ENCODE data around the gene UCKL1.

Gene UCKL1

DNA sequence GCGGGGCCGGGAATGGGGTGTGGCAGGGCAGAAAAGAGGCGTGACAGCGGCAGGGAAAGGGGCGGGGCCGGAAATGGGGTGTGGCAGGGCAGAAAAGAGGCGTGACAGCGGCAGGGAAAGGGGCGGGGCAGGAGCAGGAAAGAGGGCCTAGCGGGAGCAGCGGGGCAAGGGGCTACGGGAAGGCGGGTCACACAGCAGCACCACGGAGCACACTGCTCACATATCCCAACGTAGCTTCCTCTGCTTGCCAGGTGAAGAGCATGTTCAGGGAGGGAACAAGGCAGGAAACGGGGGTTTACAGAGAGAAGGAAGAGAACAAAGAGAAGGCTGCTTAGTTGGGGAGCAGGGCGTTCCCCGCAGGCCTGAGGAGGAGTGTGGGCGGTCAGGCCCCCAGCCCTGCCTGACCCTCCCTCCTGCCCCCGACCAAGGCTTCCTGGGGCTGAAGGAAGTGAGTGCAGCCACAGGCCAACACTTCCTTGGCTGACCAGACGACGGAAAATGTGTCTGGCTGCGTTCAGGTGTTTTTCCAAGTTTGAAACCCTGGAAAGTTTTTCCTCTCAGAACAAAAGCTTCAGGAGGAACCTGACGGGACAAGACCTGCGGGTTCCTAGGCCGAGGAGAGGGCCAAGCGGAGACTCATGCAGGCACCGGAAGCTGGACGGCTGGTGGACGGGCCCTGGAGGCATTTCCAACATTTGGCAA, 13.8 kb downstream of the UCKL1 start:
- CTCF ChIA-PET = interaction anchor here (0.6 kb wide), 1 partner anchor 89 kb away, joined by 5 read pairs; no protein-coding TSS in a partner anchor
- TF ChIP-seq HDGF (IDR thresholded peaks at IDR 0.05; ENCODE audit: borderline replicate concordance) = no peak
- TF ChIP-seq BHLHE40 (IDR thresholded peaks at IDR 0.05; ENCODE audit: borderline replicate concordance) = no peak
- TF ChIP-seq ARNT (IDR thresholded peaks at IDR 0.05) = no peak
- TF ChIP-seq TARDBP (IDR thresholded peaks at IDR 0.05) = no peak
- no peak for TF ChIP-seq L3MBTL2 (conservative IDR thresholded peaks at IDR 0.05)
- TF ChIP-seq, protein P1, sequence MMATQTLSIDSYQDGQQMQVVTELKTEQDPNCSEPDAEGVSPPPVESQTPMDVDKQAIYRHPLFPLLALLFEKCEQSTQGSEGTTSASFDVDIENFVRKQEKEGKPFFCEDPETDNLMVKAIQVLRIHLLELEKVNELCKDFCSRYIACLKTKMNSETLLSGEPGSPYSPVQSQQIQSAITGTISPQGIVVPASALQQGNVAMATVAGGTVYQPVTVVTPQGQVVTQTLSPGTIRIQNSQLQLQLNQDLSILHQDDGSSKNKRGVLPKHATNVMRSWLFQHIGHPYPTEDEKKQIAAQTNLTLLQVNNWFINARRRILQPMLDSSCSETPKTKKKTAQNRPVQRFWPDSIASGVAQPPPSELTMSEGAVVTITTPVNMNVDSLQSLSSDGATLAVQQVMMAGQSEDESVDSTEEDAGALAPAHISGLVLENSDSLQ (IDR thresholded peaks at IDR 0.05) = no peak
- no peak for TF ChIP-seq FOXK2 (IDR thresholded peaks at IDR 0.05)
- TF ChIP-seq FOXM1 (IDR thresholded peaks at IDR 0.05; ENCODE audit: borderline replicate concordance) = no peak
- TF ChIP-seq FOXA1 (IDR thresholded peaks at IDR 0.05) = no peak
- TF ChIP-seq ZNF384 (IDR thresholded peaks at IDR 0.05) = no peak
- peak; percentile 76 for DNase-seq (ENCODE audit: extremely low spot score)
- POLR2A ChIA-PET = interaction anchor here (1.1 to 1.5 kb wide), 2 partner anchors 9 to 14 kb away, joined by 3 to 5 read pairs; partner anchors contain the start of gene UCKL1

DNA sequence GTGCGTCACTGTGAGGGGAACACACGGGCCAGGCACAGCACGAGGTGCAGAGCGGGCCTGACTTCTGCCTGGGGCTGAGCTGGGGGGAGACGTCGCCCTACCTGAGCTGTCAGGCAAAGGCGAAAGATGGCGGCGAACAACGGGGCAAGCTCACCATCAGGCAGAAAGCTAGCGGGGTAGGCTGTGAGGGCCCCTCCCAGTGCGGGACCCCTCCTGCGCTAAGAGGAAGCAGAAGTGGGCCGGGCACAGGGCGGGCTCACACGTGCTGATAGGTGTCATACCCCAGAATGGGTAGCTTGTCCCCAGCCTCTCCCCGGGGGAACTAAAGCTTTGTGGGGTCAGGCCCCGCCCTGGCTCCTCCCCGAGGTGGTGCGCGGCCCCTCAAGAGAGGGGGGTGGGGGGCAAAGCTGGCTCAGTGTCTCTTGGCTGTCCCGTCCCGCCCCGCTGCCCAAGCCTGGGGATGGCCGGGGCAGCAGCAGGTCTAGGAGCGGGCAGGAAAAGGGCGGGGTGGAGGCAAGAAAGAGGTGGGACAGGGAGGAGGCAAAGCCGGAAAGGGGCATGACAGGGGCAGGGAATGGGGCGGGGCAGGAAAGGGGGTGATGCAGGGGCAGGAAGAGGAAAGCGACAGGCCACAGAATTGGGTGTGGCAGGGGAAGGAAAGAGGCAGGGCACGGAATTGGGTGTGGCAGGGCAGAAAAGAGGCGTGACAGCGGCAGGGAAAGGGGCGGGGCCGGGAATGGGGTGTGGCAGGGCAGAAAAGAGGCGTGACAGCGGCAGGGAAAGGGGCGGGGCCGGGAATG, 14.7 kb downstream of the UCKL1 start:
- peak; percentile 51 for DNase-seq (ENCODE audit: extremely low spot score)
- CTCF ChIA-PET = no interaction called here
- POLR2A ChIA-PET = no interaction called here
- TF ChIP-seq, protein P1 (IDR thresholded peaks at IDR 0.05) = no peak
- TF ChIP-seq FOXA1 (IDR thresholded peaks at IDR 0.05) = no peak
- TF ChIP-seq BHLHE40 (IDR thresholded peaks at IDR 0.05; ENCODE audit: borderline replicate concordance) = no peak
- TF ChIP-seq ZNF384 (IDR thresholded peaks at IDR 0.05) = no peak
- TF ChIP-seq ELF4 (IDR thresholded peaks at IDR 0.05) = no peak
- no peak for TF ChIP-seq ARNT (IDR thresholded peaks at IDR 0.05)
- TF ChIP-seq FOXM1 (IDR thresholded peaks at IDR 0.05; ENCODE audit: borderline replicate concordance) = no peak
- TF ChIP-seq SUZ12 (IDR thresholded peaks at IDR 0.05) = no peak
- no peak for TF ChIP-seq CTBP1 (IDR thresholded peaks at IDR 0.05; ENCODE audit: borderline replicate concordance)
- no peak for TF ChIP-seq LEF1 (IDR thresholded peaks at IDR 0.05; ENCODE audit: borderline replicate concordance)
- TF ChIP-seq L3MBTL2 (conservative IDR thresholded peaks at IDR 0.05) = no peak

DNA sequence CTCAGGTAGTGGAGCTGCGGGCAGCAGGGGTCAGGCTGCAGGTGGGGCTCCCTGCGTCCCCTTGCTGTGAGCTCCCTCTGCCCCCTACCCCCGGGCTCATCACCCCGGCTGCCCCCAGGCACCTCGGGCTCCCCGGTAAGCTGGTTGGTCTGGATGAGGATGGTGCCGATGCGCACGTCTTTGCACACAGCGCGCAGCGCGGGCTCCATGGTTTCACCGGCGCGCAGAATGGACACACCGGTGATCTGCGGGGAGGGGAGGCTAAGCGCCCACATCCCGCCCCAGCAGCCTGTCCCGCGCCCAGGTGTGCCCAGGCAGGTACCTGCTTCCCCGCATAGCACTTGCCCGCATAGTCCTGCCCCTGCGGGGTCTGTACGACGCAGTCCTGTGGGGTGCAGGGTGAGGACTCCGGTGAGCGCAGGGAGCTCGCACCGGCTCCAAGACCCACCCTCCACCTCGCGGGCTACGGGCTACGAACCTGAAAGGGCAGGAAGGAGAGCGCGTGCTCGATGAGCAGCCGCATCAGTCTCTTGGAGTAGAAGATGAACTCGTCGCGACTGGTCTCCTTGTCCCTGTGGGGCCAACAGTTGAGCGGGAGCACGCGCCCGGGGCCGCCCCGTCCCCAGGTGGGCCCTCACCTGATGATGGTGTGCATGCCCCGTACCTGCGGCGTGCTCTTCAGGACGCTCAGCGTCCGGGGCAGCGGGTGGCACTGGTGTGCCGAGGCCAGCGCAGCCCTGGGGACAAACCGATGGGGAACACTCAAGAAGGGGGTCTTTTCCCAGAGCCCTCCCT, 15.5 kb downstream of the UCKL1 start:
- ChIA-PET CTCF (no interaction called here), POLR2A (no interaction called here)
- TF ChIP-seq FOXK2 (IDR thresholded peaks at IDR 0.05) = no peak
- TF ChIP-seq ZNF384 (IDR thresholded peaks at IDR 0.05) = no peak
- DNase-seq (ENCODE audit: extremely low spot score) = no peak

DNA sequence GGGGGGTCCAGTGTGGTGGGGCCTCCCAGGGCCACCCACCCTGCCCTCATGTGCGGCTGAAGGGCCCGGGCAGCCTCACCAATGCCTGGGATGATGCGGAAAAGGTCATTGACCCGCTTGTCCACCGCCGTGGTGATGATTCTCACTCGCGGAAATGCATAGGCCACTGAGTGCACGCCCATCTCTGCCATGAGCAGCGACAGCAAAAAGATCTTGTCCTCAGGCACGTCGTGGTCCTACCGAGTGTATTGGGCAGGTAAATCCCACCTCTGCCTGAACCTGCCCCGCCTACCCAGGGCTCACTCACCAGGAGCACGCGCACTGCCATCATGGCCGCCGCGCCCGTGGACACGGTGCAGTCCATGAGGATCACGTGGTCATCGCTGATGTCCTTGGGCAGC, 16.1 kb downstream of the UCKL1 start:
- no peak for TF ChIP-seq L3MBTL2 (conservative IDR thresholded peaks at IDR 0.05)
- ChIA-PET POLR2A (no interaction called here), CTCF (no interaction called here)
- no peak for DNase-seq (ENCODE audit: extremely low spot score)

GRCh38 chr20:63939061-63939935, 16.9 kb downstream of the UCKL1 start:
- CTCF ChIA-PET = no interaction called here
- POLR2A ChIA-PET = no interaction called here
- DNase-seq (ENCODE audit: extremely low spot score) = no peak
- TF ChIP-seq TARDBP (IDR thresholded peaks at IDR 0.05) (no peak), FOXK2 (IDR thresholded peaks at IDR 0.05) (no peak), LEF1 (IDR thresholded peaks at IDR 0.05; ENCODE audit: borderline replicate concordance) (no peak), SP1 (IDR thresholded peaks at IDR 0.05) (no peak), ELF4 (IDR thresholded peaks at IDR 0.05) (no peak), FOXA1 (IDR thresholded peaks at IDR 0.05) (no peak), L3MBTL2 (conservative IDR thresholded peaks at IDR 0.05) (no peak), SUZ12 (IDR thresholded peaks at IDR 0.05) (no peak), NFRKB (IDR thresholded peaks at IDR 0.05) (no peak), ZNF384 (IDR thresholded peaks at IDR 0.05) (no peak), HDGF (IDR thresholded peaks at IDR 0.05; ENCODE audit: borderline replicate concordance) (no peak)

DNA sequence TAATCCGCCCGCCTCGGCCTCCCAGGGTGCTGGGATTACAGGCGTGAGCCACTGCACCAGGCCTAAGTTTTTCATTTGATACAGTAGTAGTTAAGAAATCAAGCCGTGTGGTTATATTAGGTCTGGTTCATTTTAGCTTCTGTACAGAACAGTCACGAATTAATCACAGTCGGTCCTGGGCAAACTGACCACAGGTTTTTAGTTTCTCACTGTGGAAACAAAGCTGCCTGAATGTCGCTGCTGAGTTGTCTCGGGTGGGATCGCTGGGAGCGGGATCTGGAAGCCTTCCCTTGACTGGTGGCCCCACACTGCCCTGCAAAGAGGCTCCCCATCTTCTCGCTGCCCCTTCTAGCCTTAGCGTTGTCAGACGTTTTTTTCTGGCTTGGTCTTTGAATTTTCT, 18.6 kb downstream of the UCKL1 start:
- DNase-seq (ENCODE audit: extremely low spot score) = no peak
- ChIA-PET POLR2A (no interaction called here), CTCF (no interaction called here)
- TF ChIP-seq ARNT (IDR thresholded peaks at IDR 0.05) (no peak), LEF1 (IDR thresholded peaks at IDR 0.05; ENCODE audit: borderline replicate concordance) (no peak), L3MBTL2 (conservative IDR thresholded peaks at IDR 0.05) (no peak), CTBP1 (IDR thresholded peaks at IDR 0.05; ENCODE audit: borderline replicate concordance) (no peak), FOXK2 (IDR thresholded peaks at IDR 0.05) (no peak), HDGF (IDR thresholded peaks at IDR 0.05; ENCODE audit: borderline replicate concordance) (no peak), TARDBP (IDR thresholded peaks at IDR 0.05) (no peak), FOXA1 (IDR thresholded peaks at IDR 0.05) (no peak), ZNF384 (IDR thresholded peaks at IDR 0.05) (no peak), SUZ12 (IDR thresholded peaks at IDR 0.05) (no peak), ELF4 (IDR thresholded peaks at IDR 0.05) (no peak)
- TF ChIP-seq, protein P1 (IDR thresholded peaks at IDR 0.05) = no peak
